GM18507 (cell line): Measurements from ENCODE around the gene RHBDF2.
A peak's percentile ranks its signal among the peaks of the same experiment; 100 is the strongest.

Experiments
- DNase-seq: peaks from one replicate; pipeline ENCODE4 v3.0.0; 2011; ENCODE audit warnings: low read depth; ENCODE audit not compliant: insufficient read length; ENCODE audit errors: extremely low spot score
- FAIRE-seq: peaks from 2 replicates; lab custom pipeline; 2011; peaks lifted over from hg19 to GRCh38; lab: Jason Lieb, UNC

The RHBDF2 gene

DNA sequence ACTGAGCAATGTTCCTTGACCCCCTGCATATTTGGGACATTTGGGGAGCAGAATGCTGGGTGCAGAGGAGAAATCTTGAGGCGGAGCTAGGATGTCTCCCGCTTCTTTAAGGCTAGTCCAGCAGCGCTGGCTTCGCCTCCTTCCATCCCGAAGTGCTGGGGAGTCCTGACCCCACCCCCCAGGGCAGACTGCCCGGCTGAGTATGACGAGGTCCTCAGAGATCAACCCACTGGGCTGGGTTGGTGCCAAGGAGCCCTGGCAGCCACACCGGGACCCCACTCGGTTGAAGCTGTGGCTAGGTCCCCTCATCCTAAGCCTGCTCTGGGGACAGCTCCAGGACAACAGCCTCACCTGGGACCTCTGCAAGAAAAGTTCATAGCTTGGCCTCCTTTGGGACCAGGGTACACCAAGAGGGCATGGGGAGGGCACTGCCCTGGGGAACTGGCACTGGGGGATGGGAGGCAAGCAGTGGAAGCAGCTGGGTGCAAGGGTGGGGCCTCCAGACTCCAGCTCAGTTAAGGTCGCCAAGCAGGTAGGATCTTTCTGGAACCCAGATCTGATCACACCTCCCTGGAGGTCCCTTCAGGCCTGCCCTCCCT is 11.0 kb downstream of the RHBDF2 start:
- no peak for FAIRE-seq
- no peak for DNase-seq

DNA sequence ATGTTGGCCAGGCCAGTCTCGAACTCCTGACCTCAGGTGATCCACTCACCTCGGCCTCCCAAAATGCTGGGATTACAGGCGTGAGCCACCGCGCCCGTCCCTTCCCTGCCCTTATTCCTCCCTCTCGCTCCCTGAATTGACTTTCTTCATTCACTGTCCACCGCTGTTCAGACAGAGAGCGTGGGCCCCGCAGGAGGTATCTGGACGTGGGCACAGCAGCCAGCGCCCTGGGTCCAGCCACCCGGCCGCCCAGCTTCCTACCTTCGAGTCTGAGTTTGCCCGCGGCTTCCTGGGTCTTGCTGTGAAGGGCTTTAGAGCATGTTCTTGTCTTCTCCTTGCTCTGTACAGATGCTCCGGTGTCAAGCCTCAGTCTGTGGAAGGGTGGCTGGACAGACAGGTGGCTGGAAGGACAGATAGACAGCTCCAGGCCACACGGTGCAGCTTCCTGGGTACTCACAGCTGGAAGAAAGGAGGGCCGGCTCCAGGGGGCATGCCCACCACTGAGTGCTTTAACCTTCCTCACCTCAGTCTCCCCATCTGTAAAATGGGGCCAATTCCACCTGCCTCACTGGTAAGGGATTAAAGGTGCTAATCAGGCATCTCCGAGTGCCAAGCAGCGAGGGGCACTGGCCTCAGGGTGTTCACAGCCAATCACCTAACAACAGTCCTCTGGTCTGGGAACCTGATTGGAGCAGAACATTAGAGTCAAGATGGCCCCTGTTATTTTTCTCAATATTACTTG is 13.6 kb downstream of the RHBDF2 start:
- no peak for FAIRE-seq

DNA sequence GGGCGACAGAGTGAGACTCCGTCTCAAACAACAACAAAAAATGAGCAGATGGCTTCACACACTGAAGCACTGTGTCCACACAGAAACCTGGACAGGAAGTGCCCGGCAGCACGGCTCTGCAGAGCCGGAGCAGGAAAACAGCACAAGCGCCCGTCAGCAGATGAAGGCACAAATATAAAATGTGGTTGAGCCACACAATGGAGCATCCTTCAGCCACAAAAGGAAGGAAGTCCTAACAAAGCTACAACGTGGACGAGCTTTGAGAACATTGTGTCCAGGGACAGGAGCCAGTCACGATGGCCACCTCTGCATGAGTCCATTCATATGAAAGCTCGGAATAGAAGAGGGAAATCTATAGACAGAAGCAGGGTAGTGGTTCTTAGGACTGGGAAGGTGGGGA is 15.7 kb downstream of the RHBDF2 start:
- DNase-seq (no peak), FAIRE-seq (no peak)

More for the DNA sequence above, 13.6 kb downstream of the RHBDF2 start:
- no peak for DNase-seq

DNA sequence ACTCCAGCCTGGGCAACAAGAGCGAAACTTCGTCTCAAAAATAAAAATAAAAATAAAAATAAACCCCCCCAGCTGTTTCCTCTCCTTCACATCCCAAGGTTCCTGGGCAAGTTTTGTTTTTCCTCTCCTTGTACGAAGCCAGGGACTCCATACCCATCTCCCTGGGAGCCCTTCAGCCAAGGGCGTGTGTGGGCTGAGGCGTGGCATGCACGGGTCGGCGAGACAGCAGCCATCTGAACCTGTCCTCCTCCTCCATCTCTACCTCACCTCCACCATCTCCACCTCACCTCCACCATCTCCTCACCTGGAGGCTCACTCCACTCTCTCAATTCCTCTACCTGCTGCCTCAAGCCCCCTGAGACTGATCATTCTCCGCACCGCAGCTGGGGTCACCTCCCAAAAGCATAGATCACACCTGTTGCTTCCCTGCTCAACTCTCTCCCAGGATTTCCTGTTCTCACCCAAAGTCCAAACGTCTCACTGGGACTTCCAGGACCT is 16.9 kb downstream of the RHBDF2 start:
- FAIRE-seq: no peak

DNA sequence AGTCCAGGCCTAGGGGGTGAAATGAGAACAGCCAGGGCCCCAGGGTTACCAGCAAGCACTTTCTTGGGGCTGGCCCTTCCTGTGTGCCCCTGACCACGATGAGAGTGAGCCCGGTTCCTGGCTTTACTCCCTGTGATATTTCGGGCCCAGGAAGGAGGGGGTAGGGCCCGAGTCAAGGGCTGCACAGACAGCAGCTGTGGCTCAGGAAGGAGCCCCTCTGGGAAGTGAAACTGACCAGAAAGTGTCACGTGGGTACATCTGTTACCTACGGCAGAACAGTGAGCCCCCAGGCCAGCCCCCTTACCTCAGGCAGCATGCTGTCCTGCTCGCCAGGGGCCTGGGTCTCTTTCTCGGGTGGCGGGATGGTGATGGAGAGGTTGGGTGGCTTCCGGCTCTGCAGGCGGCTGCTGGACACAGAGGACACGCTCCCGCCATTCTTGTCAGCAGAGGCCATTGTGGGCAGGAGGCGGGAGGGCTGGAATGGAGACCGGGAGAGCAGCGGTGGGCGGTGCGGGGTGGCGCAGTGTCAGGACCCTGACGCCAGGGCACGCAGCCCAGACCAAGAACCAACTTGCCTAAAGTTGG is 20.1 kb downstream of the RHBDF2 start:
- FAIRE-seq: no peak
- peak; percentile 68 for DNase-seq

More for the DNA sequence above, 16.9 kb downstream of the RHBDF2 start:
- DNase-seq: no peak

DNA sequence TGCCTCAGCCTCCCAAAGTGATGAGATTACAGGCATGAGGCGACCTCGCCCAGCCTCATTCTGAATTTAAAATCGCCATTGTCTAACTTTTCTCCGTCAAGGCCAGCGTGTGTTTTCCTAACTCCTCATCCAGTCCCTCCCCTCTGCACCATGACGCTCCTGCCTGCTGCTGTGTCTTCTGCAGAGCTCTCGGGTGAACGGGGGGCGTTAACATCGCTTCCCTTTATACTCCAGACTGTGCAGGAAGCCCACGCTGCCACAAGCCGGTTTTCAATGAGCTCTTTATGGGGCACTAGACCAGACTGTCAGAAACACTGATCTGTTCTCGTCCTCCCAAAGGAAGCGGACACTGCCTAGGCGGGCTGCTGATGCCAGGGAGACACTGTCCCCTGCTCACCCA is 20.6 kb downstream of the RHBDF2 start:
- DNase-seq: no peak
- no peak for FAIRE-seq

DNA sequence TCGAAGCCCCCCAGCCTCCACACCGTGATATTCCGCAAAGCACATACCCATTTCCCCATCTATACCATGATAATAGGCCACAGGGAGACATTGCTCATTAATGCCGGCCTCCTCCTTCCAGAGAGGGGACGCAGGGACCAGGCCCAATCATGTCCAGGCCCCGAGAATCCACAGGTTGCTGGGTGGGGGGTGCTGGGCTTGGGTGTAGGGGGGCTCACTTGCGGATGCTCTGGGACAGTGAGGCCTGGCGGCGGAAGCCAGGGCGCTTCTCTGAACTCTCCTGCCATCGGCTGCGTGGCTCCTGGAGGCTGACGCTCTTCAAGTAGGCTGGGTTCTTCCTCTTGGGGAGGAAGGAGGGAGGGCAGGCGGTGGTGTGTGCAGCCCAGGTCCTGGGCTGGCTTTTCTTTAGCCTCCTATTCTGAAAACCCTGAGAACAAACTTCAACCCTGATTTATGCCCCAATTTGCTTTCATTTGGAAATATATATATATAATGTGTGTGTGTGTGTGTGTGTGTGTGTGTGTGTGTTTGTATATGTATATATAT is 21.6 kb downstream of the RHBDF2 start:
- DNase-seq: no peak
- FAIRE-seq: peak; percentile 45

DNA sequence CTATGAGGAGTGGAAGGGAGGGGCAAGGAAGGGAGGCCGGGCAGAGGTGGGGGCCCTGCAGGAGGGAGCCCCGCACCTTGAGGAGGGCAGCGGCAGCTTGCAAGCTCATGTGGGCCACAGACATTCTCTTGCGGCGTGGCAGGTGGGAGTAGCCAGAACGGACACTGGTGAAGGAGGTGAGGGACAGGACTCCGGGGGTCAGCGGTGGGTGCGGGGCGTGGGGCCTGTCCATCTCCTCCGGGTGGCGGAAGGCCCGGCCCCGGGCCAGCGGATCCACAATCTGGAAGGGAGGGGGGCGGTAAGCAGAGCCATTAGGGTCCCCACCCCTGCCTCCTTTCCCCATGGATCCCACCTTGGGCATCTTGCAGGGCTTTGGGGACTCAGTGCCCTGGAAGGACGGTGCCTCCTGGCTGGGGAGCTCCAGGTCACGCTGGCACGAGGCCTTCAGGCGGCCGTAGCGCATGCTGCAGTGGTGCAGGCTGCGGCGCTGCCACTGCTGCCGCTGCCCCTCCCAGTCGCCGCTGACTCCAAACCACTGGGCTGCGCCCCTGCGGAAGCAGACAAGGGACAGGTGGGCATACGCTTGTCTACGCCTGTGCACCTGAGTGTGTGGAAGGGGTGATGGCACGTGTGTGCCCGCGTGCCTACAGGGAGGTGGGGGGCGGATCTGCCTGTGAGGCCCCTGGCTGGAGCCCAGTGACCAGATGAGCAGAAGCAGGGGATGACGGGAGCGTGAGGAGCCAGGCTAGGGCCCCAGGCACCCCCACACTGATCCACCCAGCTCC is 22.3 kb downstream of the RHBDF2 start:
- FAIRE-seq: no peak

DNA sequence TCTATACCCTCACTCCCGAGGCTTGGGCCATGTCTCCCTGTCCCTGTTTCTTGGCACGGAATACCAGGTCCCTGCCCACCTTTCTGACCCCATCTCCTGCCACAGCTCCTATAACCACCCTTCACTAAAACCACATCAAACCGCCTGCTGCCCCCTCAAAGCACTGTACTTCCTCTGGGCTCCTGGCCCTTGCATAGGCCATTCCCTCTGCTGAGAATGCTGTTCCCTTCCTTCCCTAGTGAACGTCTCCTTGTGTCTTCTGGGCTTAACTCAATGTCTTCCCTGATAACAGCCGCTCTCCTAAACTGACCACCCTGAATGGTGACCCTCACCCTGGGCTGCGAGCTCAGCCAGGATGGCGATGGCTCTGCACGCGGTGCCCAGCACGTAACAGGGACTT is 23.1 kb downstream of the RHBDF2 start:
- DNase-seq (no peak), FAIRE-seq (no peak)

More for the DNA sequence above, 22.3 kb downstream of the RHBDF2 start:
- DNase-seq: no peak

DNA sequence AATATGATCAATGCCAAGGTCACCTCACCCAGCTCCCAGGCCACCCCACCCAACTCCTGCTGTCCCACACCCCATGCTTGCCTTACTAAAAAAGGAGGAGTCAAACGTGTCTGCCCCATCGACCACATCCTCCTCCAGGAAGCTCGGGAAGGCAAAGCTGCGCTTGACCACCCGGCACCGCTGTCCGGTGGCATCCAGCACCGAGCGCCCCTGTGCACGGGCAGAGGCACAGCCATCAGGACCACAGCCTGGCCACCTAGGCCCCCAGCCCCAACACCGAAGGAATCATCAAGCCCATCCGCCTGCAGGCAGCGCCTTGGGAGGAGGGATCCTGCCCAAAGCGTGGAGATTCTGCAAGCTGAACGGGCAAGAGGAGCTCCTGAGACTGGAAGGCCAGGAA is 23.6 kb downstream of the RHBDF2 start:
- FAIRE-seq (no peak), DNase-seq (no peak)

DNA sequence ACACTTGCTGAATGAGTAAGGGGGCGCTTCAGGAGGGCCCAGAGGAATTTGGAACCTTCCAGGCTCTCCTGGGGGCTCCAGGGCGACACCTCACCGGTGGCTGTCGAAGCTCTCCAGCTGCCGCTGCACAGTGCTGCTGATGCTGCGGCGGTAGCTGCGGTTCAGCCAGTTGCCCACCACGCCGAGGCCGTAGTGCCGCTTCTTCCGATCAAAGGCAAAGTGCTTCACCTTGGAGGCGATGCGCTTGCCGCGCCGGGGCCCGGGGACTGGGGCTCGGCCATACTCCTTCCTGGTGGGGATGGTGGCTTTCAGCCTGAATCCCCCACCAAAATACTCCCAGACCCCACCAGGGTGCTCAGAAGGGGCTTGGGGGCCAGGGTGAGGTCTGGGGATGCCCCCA is 24.5 kb downstream of the RHBDF2 start:
- no peak for FAIRE-seq
- DNase-seq: no peak

DNA sequence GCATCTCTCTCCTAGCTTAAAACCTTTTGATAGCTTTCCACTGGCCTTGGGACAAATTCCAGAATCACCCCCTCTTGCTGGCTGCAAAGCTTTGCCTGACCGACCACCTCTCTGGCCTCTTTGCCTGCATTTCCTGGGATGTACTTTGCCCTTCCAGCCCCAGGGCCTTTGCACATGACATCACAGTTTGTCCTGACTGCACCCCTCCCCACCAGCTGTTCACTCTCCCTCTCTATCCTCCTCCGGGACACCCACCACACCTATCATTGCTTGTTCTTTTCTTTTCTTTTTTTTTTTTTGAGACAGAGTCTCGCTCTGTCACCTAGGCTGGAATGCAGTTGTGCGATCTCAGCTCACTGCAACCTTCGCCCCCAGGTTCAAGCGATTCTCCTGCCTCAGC is 25.9 kb downstream of the RHBDF2 start:
- DNase-seq (no peak), FAIRE-seq (no peak)

DNA sequence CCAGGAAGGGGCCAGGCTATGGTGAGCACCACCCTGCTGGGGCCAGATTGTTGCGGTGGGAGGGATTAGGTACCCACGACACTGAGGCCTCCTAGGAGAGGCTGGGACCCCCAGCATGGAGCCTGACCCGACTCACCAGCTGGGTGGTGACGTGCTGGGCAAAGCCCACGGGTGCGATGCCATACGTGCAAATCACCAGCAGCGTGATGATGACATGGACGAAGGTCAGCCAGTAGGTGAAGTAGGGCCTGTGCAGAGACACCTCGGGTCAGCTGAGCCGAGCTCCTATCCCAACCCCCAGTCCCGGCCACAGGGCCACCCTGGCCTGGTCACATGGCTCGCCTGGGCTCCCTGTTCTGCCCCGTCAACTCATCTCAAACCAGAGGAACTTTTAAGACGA is 26.3 kb downstream of the RHBDF2 start:
- no peak for FAIRE-seq

DNA sequence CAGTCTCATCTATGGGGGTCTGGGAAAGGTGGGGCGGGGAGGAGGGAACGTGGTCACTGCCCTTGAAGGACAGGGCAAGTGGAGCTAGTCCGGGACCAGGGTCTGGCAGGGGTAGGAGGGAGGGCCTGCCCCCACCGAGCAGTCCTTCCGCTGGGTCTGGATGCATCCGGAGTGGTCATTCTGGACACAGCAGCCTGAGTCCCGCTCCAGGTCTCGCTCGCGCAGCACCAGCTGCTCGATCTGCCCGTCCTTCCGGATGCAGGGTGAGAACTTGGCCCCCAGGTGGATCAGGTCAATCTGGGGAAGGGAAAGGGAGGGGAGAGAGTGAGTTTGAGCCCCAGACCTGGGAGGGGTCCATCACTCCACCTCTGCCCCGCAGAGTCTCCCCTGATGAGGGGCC is 27.0 kb downstream of the RHBDF2 start:
- no peak for FAIRE-seq

More for the DNA sequence above, 26.3 kb downstream of the RHBDF2 start:
- DNase-seq: no peak

DNA sequence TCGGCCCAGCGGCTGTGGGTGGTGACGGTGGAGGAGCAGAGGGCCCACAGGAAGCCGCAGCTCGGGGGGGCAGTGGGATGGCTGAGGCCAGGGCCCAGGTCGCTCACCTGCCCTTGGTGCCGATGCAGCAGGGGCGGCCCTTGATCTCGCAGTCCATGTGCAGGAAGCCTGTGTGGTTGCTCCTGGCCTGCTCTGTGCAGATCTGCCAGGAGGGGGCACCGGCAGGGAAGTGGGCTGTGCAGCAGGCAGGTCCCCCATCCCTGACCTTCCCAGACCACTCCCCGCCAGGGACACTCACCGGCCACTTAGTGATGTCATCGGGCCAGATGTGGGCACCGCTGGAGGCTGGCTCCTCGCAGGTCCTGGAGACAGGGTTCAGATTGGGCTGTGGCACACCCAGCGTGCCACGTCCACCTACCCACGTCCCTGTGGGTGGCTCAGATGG is 27.7 kb downstream of the RHBDF2 start:
- FAIRE-seq: no peak
- DNase-seq: no peak

More for the DNA sequence above, 27.0 kb downstream of the RHBDF2 start:
- DNase-seq: no peak

DNA sequence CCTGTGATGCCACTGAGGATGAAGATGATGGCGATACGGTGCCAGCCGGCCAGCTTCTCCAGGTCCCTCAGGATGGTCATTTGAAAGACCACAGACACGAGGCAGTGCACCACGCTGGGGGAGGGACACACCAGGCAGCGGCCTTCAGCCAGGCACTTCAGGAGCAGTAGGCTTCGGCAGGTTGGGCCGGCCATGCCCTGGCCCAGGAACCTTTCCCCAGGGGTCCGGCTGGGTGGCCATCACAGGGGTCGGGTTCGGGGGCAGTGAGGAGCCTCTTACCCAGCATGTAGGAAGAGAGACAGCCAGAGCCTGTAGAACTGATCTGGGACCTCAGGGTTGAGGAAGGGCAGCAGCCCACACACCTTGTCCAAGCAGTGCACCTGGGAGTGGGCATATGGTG is 28.5 kb downstream of the RHBDF2 start:
- DNase-seq: no peak
- no peak for FAIRE-seq

DNA sequence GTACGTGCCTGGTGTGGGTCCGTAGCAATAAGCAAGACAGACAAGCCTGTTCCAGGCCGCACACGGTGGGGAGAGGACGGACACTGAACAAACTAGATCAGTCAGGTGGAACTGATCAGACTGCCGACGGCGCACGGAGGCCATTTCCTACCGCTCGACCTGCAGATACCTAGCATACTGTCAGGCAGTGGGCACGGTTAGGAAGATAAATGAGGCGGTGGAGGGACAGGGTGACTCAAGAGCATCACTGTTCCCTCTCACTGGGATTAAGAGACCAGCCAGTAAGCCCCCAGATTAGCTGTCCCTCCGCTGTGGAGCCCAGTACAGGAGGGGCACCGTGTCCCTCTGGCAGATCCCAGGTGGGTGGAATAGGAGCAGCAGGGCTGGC is 29.0 kb downstream of the RHBDF2 start:
- FAIRE-seq: no peak
- no peak for DNase-seq

DNA sequence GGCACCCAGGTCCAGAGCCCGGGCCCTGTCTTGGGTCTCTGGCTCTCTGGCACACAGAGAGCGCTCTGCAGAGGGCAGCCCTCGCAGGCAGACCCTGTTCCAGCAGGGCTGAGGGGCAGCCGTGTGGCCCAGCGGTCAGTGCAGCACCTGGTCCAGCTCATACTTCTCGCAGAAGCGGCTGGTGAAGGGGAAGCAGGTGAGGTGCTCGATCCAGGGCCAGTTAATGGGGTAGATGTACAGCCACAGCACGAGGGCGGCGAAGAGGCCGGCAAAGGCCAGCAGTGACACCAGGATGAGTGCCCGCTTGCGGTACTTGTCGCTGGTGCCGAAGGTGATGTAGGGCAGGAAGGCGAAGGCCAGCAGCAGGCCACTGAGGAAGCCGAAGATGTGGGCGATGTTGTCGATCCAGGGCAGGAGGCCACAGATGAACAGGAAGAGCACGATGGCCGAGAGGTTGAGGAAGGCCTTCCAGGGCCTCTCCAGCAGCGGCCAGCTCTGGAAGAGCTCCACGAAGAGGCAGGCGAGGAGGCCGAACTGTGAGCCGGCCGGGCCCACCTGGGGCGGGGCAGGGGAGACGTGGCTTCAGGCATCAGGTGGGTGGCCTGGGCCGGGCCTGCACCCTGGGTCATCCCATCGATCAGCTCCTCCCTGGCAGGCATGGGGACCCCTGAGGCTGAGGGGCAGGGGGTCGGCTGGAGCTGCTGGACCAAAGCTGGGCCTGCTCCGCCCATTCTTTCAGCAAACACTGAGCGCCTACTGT is 29.5 kb downstream of the RHBDF2 start:
- FAIRE-seq (no peak), DNase-seq (no peak)
